Raji (cell line): ENCODE results near the gene MBNL1.

Source experiments
- POLR2A ChIP-seq: IDR thresholded peaks from 2 replicates; pipeline ENCODE4 v1.6.1; 2011; ENCODE audit warnings: low read depth, low read length, control low read depth; ENCODE audit not compliant: insufficient read depth

Gene MBNL1

DNA sequence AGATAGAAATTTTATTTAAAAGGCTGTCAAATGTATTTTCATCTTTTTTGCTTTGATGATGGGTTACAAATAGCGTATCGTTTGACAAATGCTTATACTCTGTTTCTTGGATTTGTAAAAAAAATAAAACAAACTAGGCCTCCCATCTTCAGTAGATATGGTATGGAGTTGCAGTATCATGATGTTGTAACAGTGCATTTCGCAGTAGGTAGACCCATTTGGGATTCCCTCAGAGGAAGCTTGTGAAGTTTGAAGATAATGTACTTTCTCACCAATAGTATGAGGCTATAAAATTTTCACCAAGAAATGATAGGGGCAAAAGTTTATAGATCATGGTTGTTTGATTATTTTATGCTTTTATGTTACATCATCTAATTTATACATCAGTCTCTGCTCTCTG is 10.8 kb downstream of the MBNL1 start:
- no peak for TF ChIP-seq POLR2A

- TF ChIP-seq POLR2A: no peak
These were observed 11.8 kb downstream of the MBNL1 start for GRCh38 chr3:152280539-152280938.

GRCh38 chr3:152281133-152281713 is 12.5 kb downstream of the MBNL1 start:
- no peak for TF ChIP-seq POLR2A

DNA sequence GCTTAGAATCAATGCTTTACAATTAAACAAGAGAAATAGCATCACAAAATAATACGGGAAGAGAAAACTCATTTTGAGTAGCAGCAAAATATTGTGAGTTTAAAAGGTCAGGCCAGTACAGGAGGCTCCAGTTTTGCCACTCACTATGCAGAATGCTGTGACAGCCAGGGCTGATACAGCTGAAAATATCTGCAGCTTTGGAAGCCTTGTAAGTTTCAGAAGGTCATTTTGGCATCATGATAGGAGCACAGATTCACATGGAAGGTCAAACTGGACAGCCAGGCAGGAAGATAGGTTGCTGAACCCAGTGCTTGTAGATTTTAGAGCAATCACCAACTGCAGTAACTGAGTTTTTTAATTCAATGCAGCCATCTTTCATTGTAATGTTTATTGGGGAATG is 14.1 kb downstream of the MBNL1 start:
- TF ChIP-seq POLR2A: no peak

GRCh38 chr3:152283492-152284381 is 15.0 kb downstream of the MBNL1 start:
- TF ChIP-seq POLR2A: no peak

- TF ChIP-seq POLR2A: no peak
These were observed 16.2 kb downstream of the MBNL1 start for GRCh38 chr3:152284906-152285305.

DNA sequence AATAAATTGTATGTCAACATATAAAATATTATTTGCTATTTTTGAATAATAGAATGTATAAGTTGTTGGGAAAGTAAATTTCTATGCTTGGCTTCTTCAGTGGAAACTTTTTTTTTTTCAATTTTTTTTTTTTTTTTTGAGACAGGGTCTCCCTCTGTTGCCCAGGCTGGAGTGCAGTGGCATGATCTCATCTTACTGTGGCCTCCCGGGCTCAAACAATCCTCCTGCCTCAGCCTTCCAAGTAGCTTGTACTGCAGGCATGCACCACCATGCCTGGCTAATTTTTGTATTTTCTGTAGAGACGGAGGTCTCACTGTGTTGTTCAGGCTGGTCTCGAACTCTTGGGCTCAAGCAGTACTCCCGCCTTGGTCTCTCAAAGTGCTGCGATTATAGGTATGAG is 16.8 kb downstream of the MBNL1 start:
- TF ChIP-seq POLR2A: no peak

- no peak for TF ChIP-seq POLR2A
These were observed 19.3 kb downstream of the MBNL1 start for GRCh38 chr3:152287898-152288576.

- TF ChIP-seq POLR2A: no peak
These were observed 20.0 kb downstream of the MBNL1 start for GRCh38 chr3:152288681-152289080.

GRCh38 chr3:152289708-152290107 is 21.0 kb downstream of the MBNL1 start:
- no peak for TF ChIP-seq POLR2A

DNA sequence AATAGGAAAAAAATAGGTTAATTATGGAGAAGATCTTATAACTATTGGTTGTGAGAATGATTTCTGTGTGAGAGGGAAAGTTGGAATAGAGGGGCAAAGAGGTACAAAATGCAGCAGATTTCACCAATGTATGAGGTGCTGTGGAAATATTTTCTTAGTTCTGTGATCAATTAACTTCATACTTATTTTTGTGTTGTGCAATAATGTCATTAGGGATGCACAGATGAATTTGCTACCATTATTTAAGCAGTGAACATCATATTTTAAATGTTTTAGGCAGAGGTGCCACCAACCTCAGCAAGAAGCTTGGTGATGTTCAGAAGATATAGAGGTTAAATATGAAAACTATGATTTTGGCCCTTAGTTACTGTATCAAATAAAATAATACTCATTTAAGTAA is 21.6 kb downstream of the MBNL1 start:
- no peak for TF ChIP-seq POLR2A

GRCh38 chr3:152291238-152291637 is 22.5 kb downstream of the MBNL1 start:
- TF ChIP-seq POLR2A: no peak

- no peak for TF ChIP-seq POLR2A
These were observed 22.9 kb downstream of the MBNL1 start for GRCh38 chr3:152291649-152292066.

- TF ChIP-seq POLR2A: no peak
These were observed 23.6 kb downstream of the MBNL1 start for GRCh38 chr3:152292366-152292765.

DNA sequence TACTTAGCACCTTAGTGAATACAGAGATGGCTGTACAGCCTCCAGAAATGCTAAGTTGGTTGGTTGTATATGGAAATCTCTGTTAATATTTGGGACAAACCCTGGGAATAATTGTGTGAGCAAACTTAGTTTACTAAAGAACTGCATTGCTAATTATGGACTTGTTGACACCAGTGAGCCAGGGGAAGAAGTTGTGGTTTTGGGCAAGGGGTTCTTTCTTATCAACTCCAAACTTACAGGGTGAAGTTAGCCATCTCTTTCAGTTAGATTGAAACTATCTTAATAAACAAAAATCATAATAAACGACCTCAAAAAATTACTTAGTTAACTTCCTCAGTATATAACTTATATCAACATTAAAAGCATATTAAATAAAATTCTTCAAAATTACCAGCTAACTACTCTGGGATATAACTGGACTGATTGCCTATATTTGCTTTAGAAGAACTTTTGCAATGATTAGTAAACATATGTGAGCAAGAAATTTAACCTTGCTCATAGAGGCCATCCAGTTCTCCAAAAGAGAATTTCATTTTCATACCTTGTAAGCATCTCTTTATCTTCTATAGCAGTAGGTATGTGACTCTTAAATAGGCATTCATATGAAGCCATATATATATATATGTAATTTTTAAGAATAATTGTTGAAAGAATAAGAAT is 24.7 kb downstream of the MBNL1 start:
- no peak for TF ChIP-seq POLR2A
